Measurements from ENCODE around the gene AGBL3. TPM values are rescaled to one million over a fixed set of nuclear protein-coding genes. Genes with fewer than 3 reads are reported as not detected.

AGBL3 gene
- total RNA-seq, 2 donors from 2014 or later = 0.47 to 0.98 TPM

- no peaks in the 10 kb centered on the region for H3K27me3 ChIP-seq
- H3K4me1 ChIP-seq = peaks cover 6% of the 10 kb centered on the region
- H3K36me3 ChIP-seq = no peaks in the 10 kb centered on the region
- no peak for DNase-seq
- no peak overlapping the region for H3K4me3 ChIP-seq
- intact Hi-C loops (cut with DNase I) = no loop called here
- TF ChIP-seq, protein P1, sequence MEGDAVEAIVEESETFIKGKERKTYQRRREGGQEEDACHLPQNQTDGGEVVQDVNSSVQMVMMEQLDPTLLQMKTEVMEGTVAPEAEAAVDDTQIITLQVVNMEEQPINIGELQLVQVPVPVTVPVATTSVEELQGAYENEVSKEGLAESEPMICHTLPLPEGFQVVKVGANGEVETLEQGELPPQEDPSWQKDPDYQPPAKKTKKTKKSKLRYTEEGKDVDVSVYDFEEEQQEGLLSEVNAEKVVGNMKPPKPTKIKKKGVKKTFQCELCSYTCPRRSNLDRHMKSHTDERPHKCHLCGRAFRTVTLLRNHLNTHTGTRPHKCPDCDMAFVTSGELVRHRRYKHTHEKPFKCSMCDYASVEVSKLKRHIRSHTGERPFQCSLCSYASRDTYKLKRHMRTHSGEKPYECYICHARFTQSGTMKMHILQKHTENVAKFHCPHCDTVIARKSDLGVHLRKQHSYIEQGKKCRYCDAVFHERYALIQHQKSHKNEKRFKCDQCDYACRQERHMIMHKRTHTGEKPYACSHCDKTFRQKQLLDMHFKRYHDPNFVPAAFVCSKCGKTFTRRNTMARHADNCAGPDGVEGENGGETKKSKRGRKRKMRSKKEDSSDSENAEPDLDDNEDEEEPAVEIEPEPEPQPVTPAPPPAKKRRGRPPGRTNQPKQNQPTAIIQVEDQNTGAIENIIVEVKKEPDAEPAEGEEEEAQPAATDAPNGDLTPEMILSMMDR (IDR thresholded peaks at IDR 0.05) = no peak
- no peaks in the 10 kb centered on the region for H3K9me3 ChIP-seq
- H3K27ac ChIP-seq = no peak overlapping the region
- no peak overlapping the region for H3K9ac ChIP-seq (ENCODE audit: low read depth in 2 of 2, low read length in 2 of 2)
Observed at GRCh38 chr7:135166338-135166990, 180.2 kb downstream of the AGBL3 start.

DNA sequence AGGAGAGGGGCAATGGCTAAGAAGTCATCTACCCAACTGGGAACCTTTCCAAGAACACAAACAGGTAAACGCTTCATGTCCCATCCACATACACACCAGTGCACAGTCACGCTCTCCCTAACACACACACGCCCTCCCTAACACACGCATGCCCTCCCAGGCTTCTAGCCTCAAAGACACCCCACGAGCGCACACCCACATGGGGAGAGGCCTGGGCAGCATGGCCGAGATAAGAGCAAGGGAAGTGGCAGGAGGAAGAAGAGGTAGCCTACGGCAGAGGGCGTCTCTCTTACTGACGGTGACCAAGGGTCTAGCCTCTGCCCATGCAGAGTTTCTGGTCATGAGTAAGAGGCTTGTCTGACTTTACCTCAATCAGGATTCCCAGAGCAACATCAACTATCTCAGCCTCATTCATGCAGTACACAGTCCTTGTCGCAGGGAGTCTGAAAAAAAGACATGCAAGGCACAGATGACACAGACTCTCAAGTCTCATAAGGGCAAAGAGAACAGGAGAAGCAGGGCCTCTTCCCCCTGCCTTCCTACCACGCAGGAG, 181.1 kb downstream of the AGBL3 start:
- Histone ChIP-seq H3K36me3 (no peaks in the 10 kb centered on the region), H3K4me3 (no peak overlapping the region), H3K9ac (ENCODE audit: low read depth in 2 of 2, low read length in 2 of 2) (no peak overlapping the region), H3K27ac (no peak overlapping the region), H3K4me1 (peaks cover 6% of the 10 kb centered on the region), H3K9me3 (no peaks in the 10 kb centered on the region), H3K27me3 (no peaks in the 10 kb centered on the region)
- DNase-seq = peak; percentile 16
- intact Hi-C loops (cut with DNase I) = no loop called here
- TF ChIP-seq, protein P1 (IDR thresholded peaks at IDR 0.05) = no peak

- Histone ChIP-seq H3K9ac (ENCODE audit: low read depth in 2 of 2, low read length in 2 of 2) (no peak overlapping the region), H3K27ac (no peak overlapping the region), H3K4me1 (peaks cover 6% of the 10 kb centered on the region), H3K36me3 (no peaks in the 10 kb centered on the region), H3K27me3 (no peaks in the 10 kb centered on the region), H3K9me3 (no peaks in the 10 kb centered on the region), H3K4me3 (no peak overlapping the region)
- DNase-seq = no peak
- intact Hi-C loops (cut with DNase I) = no loop called here
- TF ChIP-seq, protein P1 (IDR thresholded peaks at IDR 0.05) = no peak
Observed at GRCh38 chr7:135168001-135168400, 181.7 kb downstream of the AGBL3 start.

DNA sequence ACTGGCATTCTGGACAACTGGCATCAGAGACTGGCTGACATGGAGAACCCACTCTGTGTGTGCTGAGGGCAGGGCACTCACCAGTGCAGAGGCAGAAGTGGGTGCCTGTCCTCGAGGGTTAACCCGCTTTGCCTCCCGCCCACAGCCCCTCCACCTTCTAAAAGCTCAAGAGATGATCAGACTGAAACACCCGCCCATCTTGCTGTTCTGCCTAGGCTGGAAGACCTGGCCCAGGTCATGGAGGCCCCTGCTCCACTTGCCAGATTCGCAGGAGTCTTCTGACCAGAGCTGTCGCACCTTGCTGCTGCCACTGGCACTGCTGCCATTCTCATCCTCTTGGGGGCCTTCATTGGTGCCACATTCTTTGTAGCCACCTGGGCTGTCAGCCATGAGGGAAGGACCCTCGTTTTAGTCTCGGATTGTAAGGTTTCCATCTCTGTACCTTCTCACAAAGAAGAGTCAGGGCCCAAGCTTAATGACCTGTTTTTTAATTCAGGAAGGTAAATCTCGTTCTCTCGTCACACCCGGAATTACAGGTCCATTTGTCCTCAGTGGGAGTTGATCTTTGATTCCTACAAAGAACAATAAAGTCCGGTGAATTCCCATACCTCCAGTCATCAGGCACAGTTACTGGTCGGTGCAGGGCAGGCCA, 182.3 kb downstream of the AGBL3 start:
- no peak overlapping the region for H3K27ac ChIP-seq
- intact Hi-C loops (cut with DNase I) = no loop called here
- H3K27me3 ChIP-seq = no peaks in the 10 kb centered on the region
- no peaks in the 10 kb centered on the region for H3K9me3 ChIP-seq
- peaks cover 6% of the 10 kb centered on the region for H3K4me1 ChIP-seq
- TF ChIP-seq, protein P1 (IDR thresholded peaks at IDR 0.05) = no peak
- peak overlapping the region; percentile 16 to 93 for H3K9ac ChIP-seq (ENCODE audit: low read depth in 2 of 2, low read length in 2 of 2)
- H3K36me3 ChIP-seq = no peaks in the 10 kb centered on the region
- no peak for DNase-seq
- no peak overlapping the region for H3K4me3 ChIP-seq

GRCh38 chr7:135169141-135169963, 183.0 kb downstream of the AGBL3 start:
- peak overlapping the region; percentile 100 for H3K27ac ChIP-seq
- peaks cover 6% of the 10 kb centered on the region for H3K4me1 ChIP-seq
- intact Hi-C loops (cut with DNase I) = no loop called here
- H3K4me3 ChIP-seq = peak overlapping the region; percentile 86
- no peaks in the 10 kb centered on the region for H3K9me3 ChIP-seq
- DNase-seq = peak; percentile 50
- H3K36me3 ChIP-seq = no peaks in the 10 kb centered on the region
- no peaks in the 10 kb centered on the region for H3K27me3 ChIP-seq
- peak overlapping the region; percentile 93 to 94 for H3K9ac ChIP-seq (ENCODE audit: low read depth in 2 of 2, low read length in 2 of 2)
- TF ChIP-seq, protein P1 (IDR thresholded peaks at IDR 0.05) = peak; percentile 32

All from colonic mucosa (tissue), 4 donors.